ENCODE measurements around the gene DAZL. TPM values are rescaled to one million over a fixed set of nuclear protein-coding genes. Genes with fewer than 3 reads are reported as not detected.

The DAZL gene
- total RNA-seq, 1 experiment from 2014 or later = not detected

GRCh38 chr3:16595778-16596177 lies 9.4 kb downstream of the DAZL start:
- no TSS peak for BruUV-seq (replicated peaks)
- no peaks in the 10 kb centered on the region for H3K9me3 Mint-ChIP-seq (ENCODE audit: unreplicated experiment)
- CTCF ChIA-PET = interaction anchor here (0.7 to 1.9 kb wide), 4 partner anchors 96 to 818 kb away, joined by 3 to 7 read pairs (median 4); no protein-coding TSS in a partner anchor
- peak; percentile 12 for DNase-seq (ENCODE audit: unreplicated experiment)
- H3K4me3 Mint-ChIP-seq (ENCODE audit: unreplicated experiment) = no peak overlapping the region
- intact Hi-C loops (cut with micrococcal nuclease) = no loop called here
- H3K4me1 Mint-ChIP-seq (ENCODE audit: insufficient read depth, unreplicated experiment) = no peaks in the 10 kb centered on the region
- H3K36me3 Mint-ChIP-seq (ENCODE audit: insufficient read depth, unreplicated experiment) = no peaks in the 10 kb centered on the region
- peaks cover 45% of the 10 kb centered on the region for H3K27me3 Mint-ChIP-seq (ENCODE audit: insufficient read depth, unreplicated experiment)
- no peak for TF ChIP-seq CTCF (IDR thresholded peaks at IDR 0.05; ENCODE audit: unreplicated experiment)
- POLR2A ChIA-PET = interaction anchor here (0.7 kb wide), 1 partner anchor 249 kb away, joined by 4 read pairs; no protein-coding TSS in a partner anchor
- no peak overlapping the region for H3K27ac Mint-ChIP-seq (ENCODE audit: low read depth, unreplicated experiment)

DNA sequence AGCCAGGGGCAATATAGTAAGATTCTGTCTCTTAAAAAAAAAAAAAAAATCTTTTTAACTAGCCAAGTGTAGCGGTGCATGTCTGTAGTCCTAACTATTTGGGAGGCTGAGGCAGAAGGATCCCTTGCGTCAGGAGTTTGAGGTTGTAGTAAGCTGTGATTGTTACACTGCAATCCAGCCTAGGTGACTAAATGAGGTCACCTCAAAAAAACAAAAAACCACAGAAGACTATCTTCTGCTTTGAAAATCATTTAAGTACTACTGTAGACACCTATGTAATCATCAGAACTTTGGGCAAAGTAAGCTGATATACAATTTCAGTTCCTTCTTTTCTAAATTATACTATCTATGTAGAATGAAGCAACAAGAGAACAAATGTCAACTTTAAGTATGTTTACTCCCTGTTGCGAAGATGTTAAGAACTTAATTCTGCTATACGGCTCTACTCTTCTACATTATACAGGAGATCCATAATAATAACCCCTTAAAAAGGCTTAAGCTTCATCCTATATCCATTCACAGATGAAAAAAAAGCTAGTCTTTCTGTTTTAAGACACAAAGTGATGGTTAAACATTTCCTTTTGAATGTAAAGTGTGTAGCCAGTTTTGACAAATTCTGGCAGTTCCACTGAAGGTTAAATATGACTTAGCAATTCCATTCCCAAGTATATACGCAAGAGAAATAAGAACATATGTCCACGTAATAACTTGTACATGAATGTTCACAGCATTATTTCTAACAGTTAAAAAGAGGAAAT lies 15.2 kb downstream of the DAZL start:
- no peak overlapping the region for H3K4me3 Mint-ChIP-seq (ENCODE audit: unreplicated experiment)
- no TSS peak for BruUV-seq (replicated peaks)
- H3K36me3 Mint-ChIP-seq (ENCODE audit: insufficient read depth, unreplicated experiment) = no peaks in the 10 kb centered on the region
- DNase-seq (ENCODE audit: unreplicated experiment) = no peak
- CTCF ChIA-PET = interaction anchor here (0.6 to 0.8 kb wide), 3 partner anchors 12 to 637 kb away, joined by 3 read pairs; no protein-coding TSS in a partner anchor
- TF ChIP-seq CTCF (IDR thresholded peaks at IDR 0.05; ENCODE audit: unreplicated experiment) = no peak
- POLR2A ChIA-PET = no interaction called here
- H3K9me3 Mint-ChIP-seq (ENCODE audit: unreplicated experiment) = no peaks in the 10 kb centered on the region
- intact Hi-C loops (cut with micrococcal nuclease) = no loop called here
- no peaks in the 10 kb centered on the region for H3K4me1 Mint-ChIP-seq (ENCODE audit: insufficient read depth, unreplicated experiment)
- no peak overlapping the region for H3K27ac Mint-ChIP-seq (ENCODE audit: low read depth, unreplicated experiment)
- peaks cover 10% of the 10 kb centered on the region for H3K27me3 Mint-ChIP-seq (ENCODE audit: insufficient read depth, unreplicated experiment)

- BruUV-seq (replicated peaks) = no TSS peak
- Mint-ChIP-seq H3K4me3 (ENCODE audit: unreplicated experiment) (no peak overlapping the region), H3K36me3 (ENCODE audit: insufficient read depth, unreplicated experiment) (no peaks in the 10 kb centered on the region), H3K27ac (ENCODE audit: low read depth, unreplicated experiment) (no peak overlapping the region), H3K4me1 (ENCODE audit: insufficient read depth, unreplicated experiment) (no peaks in the 10 kb centered on the region), H3K27me3 (ENCODE audit: insufficient read depth, unreplicated experiment) (peaks cover under 1% of the 10 kb centered on the region), H3K9me3 (ENCODE audit: unreplicated experiment) (no peaks in the 10 kb centered on the region)
- DNase-seq (ENCODE audit: unreplicated experiment) = no peak
- intact Hi-C loops (cut with micrococcal nuclease) = no loop called here
- ChIA-PET CTCF (no interaction called here), POLR2A (no interaction called here)
- no peak for TF ChIP-seq CTCF (IDR thresholded peaks at IDR 0.05; ENCODE audit: unreplicated experiment)
Observed at GRCh38 chr3:16589120-16589519, 16.1 kb downstream of the DAZL start.

- Mint-ChIP-seq H3K36me3 (ENCODE audit: insufficient read depth, unreplicated experiment) (no peaks in the 10 kb centered on the region), H3K27ac (ENCODE audit: low read depth, unreplicated experiment) (no peak overlapping the region), H3K4me3 (ENCODE audit: unreplicated experiment) (no peak overlapping the region), H3K27me3 (ENCODE audit: insufficient read depth, unreplicated experiment) (no peaks in the 10 kb centered on the region), H3K4me1 (ENCODE audit: insufficient read depth, unreplicated experiment) (no peaks in the 10 kb centered on the region), H3K9me3 (ENCODE audit: unreplicated experiment) (no peaks in the 10 kb centered on the region)
- CTCF ChIA-PET = interaction anchor here (1.0 kb wide), 1 partner anchor 11 kb away, joined by 3 read pairs; no protein-coding TSS in a partner anchor
- no peak for TF ChIP-seq CTCF (IDR thresholded peaks at IDR 0.05; ENCODE audit: unreplicated experiment)
- no TSS peak for BruUV-seq (replicated peaks)
- POLR2A ChIA-PET = no interaction called here
- intact Hi-C loops (cut with micrococcal nuclease) = no loop called here
- peak; percentile 18 for DNase-seq (ENCODE audit: unreplicated experiment)
Observed at GRCh38 chr3:16587681-16588060, 17.6 kb downstream of the DAZL start.
